ENCODE data around the gene RAC3.

- TF ChIP-seq, protein P1, sequence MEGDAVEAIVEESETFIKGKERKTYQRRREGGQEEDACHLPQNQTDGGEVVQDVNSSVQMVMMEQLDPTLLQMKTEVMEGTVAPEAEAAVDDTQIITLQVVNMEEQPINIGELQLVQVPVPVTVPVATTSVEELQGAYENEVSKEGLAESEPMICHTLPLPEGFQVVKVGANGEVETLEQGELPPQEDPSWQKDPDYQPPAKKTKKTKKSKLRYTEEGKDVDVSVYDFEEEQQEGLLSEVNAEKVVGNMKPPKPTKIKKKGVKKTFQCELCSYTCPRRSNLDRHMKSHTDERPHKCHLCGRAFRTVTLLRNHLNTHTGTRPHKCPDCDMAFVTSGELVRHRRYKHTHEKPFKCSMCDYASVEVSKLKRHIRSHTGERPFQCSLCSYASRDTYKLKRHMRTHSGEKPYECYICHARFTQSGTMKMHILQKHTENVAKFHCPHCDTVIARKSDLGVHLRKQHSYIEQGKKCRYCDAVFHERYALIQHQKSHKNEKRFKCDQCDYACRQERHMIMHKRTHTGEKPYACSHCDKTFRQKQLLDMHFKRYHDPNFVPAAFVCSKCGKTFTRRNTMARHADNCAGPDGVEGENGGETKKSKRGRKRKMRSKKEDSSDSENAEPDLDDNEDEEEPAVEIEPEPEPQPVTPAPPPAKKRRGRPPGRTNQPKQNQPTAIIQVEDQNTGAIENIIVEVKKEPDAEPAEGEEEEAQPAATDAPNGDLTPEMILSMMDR (IDR thresholded peaks at IDR 0.05; ENCODE audit: borderline replicate concordance, extremely low read depth, low read length, poor library complexity, severe bottlenecking): no peak
- no peak for TF ChIP-seq EZH2 (IDR thresholded peaks at IDR 0.05; ENCODE audit: borderline replicate concordance, low read depth, low read length, severe bottlenecking)
These were observed 11.2 kb downstream of the RAC3 start for GRCh38 chr17:82042649-82043048.

Measured in DND-41 (cell line).